ENCODE measurements around the gene KCNQ2. TPM values are rescaled to one million over a fixed set of nuclear protein-coding genes. Genes with fewer than 3 reads are reported as not detected.
A peak's percentile ranks its signal among the peaks of the same experiment; 100 is the strongest.

The KCNQ2 gene
- total RNA-seq, 4 donors from 2014 or later, result 0.19 to 0.40 (median 0.40) TPM; not detected in 1

DNA sequence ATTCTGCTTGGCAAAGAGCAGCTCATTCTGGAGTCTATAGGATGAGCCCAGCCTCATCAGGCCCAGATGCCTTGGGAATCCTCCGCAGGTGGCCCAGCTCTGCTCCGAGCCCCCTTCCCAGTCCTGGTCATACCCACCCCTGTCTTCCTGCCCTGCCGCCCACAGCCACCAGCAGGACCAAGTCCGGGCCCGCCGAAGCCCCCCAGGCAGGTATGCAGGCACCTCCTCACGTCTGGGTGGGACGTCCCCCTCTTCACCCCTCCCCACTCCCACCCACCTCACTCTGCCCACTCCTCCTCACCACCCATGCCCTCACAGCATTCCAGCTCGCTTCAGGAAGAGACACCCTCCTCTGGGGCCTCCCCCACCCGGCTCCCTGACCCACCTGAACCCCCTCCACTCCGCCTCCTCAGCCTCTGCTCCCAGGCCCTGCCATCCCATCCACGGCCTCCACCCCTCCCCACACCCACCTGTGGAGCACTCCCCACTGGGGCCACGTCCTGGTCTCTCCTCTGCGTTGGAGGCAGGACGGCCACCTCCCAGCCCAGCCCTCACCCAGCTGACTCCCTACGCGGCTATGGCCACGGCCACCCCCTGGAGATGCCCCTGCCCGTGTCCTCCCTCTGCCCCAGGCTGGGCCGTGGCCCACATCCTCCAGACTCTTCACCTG, 43.4 kb downstream of the KCNQ2 start:
- Histone ChIP-seq H3K36me3 (no peaks in the 10 kb centered on the region), H3K27me3 (peaks cover 81% of the 10 kb centered on the region), H3K9me3 (no peaks in the 10 kb centered on the region), H3K4me3 (no peak overlapping the region), H3K27ac (no peak overlapping the region), H3K4me1 (no peaks in the 10 kb centered on the region)
- WGBS, 2 donors (ENCODE audit: low coverage in 1 of 2), result 79 to 80% methylated on average over 5 to 14 of the region's 20 CpGs
- peak; percentile 16 for ATAC-seq
- TF ChIP-seq, protein P1, sequence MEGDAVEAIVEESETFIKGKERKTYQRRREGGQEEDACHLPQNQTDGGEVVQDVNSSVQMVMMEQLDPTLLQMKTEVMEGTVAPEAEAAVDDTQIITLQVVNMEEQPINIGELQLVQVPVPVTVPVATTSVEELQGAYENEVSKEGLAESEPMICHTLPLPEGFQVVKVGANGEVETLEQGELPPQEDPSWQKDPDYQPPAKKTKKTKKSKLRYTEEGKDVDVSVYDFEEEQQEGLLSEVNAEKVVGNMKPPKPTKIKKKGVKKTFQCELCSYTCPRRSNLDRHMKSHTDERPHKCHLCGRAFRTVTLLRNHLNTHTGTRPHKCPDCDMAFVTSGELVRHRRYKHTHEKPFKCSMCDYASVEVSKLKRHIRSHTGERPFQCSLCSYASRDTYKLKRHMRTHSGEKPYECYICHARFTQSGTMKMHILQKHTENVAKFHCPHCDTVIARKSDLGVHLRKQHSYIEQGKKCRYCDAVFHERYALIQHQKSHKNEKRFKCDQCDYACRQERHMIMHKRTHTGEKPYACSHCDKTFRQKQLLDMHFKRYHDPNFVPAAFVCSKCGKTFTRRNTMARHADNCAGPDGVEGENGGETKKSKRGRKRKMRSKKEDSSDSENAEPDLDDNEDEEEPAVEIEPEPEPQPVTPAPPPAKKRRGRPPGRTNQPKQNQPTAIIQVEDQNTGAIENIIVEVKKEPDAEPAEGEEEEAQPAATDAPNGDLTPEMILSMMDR (IDR thresholded peaks at IDR 0.05), result no peak
- TF ChIP-seq POLR2A (IDR thresholded peaks at IDR 0.05), result no peak
- TF ChIP-seq EP300 (IDR thresholded peaks at IDR 0.05), result no peak
- TF ChIP-seq POLR2AphosphoS5 (IDR thresholded peaks at IDR 0.05), result no peak

DNA sequence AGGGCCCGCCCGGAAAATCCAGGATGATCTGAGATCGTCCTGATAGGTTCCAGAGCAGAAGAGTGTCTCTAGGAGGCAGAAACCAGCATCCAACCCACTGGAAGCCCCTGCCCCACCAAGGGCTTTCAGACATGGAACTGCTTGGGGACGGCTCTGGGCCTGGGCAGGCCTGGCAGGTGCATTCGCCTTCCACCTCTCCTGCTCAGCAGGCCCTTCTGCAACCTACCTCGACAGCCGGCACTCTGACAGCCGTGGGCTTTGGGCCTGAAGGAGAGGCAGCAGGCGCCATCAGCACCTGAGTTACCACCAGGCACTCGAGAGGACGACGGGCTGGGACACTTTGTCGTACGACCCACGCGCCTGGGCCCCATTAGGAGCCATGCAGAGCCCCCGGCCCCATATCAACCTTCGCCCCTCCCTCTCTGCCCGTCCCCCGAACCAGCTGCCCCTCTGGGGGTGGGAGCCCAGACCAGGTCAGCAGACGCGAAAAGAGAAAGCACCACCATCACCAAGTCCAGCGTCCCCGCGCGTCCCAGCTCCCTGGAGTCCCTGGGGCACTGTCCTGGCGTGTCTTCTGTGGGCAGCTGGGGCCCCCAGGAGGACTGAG, 44.6 kb downstream of the KCNQ2 start:
- H3K27me3 ChIP-seq, result peaks cover 78% of the 10 kb centered on the region
- WGBS, 2 donors (ENCODE audit: low coverage in 1 of 2), result 82% methylated on average over 3 of the region's 27 CpGs; no CpG with 5 or more reads in 1 of the 2 donors
- TF ChIP-seq, protein P1 (IDR thresholded peaks at IDR 0.05), result no peak
- TF ChIP-seq EP300 (IDR thresholded peaks at IDR 0.05), result no peak
- no peak for TF ChIP-seq POLR2AphosphoS5 (IDR thresholded peaks at IDR 0.05)
- no peak for TF ChIP-seq POLR2A (IDR thresholded peaks at IDR 0.05)

DNA sequence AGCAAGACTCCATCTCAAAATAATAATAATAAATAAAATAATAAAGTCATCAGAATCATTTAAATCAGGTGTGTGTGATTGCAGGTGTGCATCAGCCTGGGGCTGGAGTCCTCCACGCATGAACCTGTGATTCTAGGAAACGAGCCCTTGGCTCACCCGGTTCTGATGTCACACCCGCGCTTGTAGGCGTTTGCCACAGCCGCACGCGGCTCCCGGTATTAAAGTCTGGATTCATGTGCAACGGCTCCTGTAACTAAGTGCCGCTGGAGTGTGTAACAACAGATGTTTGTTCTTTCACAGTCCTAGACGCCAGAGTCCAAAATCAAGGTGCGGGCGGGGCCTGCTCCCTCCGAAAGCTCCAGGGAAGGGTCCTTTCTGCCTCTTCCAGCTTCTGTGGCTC, 45.2 kb downstream of the KCNQ2 start:
- no peak overlapping the region for H3K27ac ChIP-seq
- no peaks in the 10 kb centered on the region for H3K4me1 ChIP-seq
- H3K36me3 ChIP-seq, result no peaks in the 10 kb centered on the region
- H3K27me3 ChIP-seq, result peaks cover 78% of the 10 kb centered on the region
- no peaks in the 10 kb centered on the region for H3K9me3 ChIP-seq
- TF ChIP-seq POLR2AphosphoS5 (IDR thresholded peaks at IDR 0.05), result no peak
- TF ChIP-seq POLR2A (IDR thresholded peaks at IDR 0.05), result no peak
- no peak for TF ChIP-seq EP300 (IDR thresholded peaks at IDR 0.05)
- TF ChIP-seq, protein P1 (IDR thresholded peaks at IDR 0.05), result no peak
- WGBS, 2 donors (ENCODE audit: low coverage in 1 of 2), result 89 to 91% methylated on average over 15 to 16 of the region's 16 CpGs
- H3K4me3 ChIP-seq, result no peak overlapping the region
- ATAC-seq, result no peak

More for the DNA sequence above, 44.6 kb downstream of the KCNQ2 start:
- H3K27ac ChIP-seq, result no peak overlapping the region
- no peaks in the 10 kb centered on the region for H3K36me3 ChIP-seq
- no peak overlapping the region for H3K4me3 ChIP-seq
- no peaks in the 10 kb centered on the region for H3K9me3 ChIP-seq
- no peaks in the 10 kb centered on the region for H3K4me1 ChIP-seq
- no peak for ATAC-seq

DNA sequence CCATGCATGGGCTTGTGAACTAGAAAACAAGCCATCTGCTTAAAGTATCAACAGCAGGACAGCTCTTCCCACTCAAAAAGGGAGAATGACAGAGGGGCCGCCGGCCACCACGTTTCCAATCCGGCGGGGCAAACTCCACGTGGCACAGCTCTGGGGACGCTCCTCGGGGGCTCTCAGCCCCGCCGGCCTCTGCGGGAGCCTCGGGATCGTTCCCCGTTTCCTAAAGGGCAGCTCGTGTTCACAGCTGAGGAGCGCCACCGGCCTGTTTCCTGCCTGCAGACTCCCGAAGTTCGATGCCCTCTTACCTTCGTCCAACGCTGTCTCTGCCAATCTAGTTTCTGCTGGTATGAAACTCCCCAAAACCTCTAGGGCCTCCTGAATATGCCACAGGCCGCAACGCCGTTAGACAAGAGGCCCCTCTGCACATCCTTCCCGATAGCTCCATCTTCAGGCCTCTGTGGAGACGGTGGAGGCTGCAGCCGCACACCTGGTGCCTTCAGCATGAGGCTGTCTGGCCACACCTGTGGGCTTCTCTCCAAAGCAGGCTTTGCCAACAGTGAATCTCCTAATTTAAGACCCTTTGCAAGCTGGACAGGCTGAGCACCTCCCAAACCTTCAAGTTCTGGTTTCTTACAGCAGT, 46.5 kb downstream of the KCNQ2 start:
- 79 to 86% methylated on average over 14 of the region's 27 CpGs for WGBS, 2 donors (ENCODE audit: low coverage in 1 of 2)
- TF ChIP-seq, protein P1 (IDR thresholded peaks at IDR 0.05), result no peak
- no peak for TF ChIP-seq EP300 (IDR thresholded peaks at IDR 0.05)
- no peak for TF ChIP-seq POLR2A (IDR thresholded peaks at IDR 0.05)
- no peak for TF ChIP-seq POLR2AphosphoS5 (IDR thresholded peaks at IDR 0.05)
- no peaks in the 10 kb centered on the region for H3K36me3 ChIP-seq
- ATAC-seq, result no peak
- no peaks in the 10 kb centered on the region for H3K9me3 ChIP-seq
- no peak overlapping the region for H3K4me3 ChIP-seq
- peaks cover 78% of the 10 kb centered on the region for H3K27me3 ChIP-seq
- H3K4me1 ChIP-seq, result no peaks in the 10 kb centered on the region
- no peak overlapping the region for H3K27ac ChIP-seq

Data from gastroesophageal sphincter (tissue), 4 donors.